ENCODE data around the gene MBD3L3.
"Not testable (repeated sequence)": the region's sequence is repeated elsewhere in the genome, so short reads cannot be mapped to it uniquely, and the experiment has no call there.

MBD3L3 gene

GRCh38 chr19:7063339-7063738 lies 4.9 kb upstream of the MBD3L3 start:
- no peak for DNase-seq

- DNase-seq, result not testable (repeated sequence)
These were observed 1.5 kb upstream of the MBD3L3 start for GRCh38 chr19:7059977-7060376.

GRCh38 chr19:7056371-7056770 lies 2.1 kb downstream of the MBD3L3 start:
- DNase-seq, result not testable (repeated sequence)

- not testable (repeated sequence) for DNase-seq
These were observed 2.8 kb downstream of the MBD3L3 start for GRCh38 chr19:7055679-7056078.

GRCh38 chr19:7054635-7055368 lies 3.7 kb downstream of the MBD3L3 start:
- not testable (repeated sequence) for DNase-seq

GRCh38 chr19:7052896-7053295 lies 5.6 kb downstream of the MBD3L3 start:
- DNase-seq, result not testable (repeated sequence)

- DNase-seq, result not testable (repeated sequence)
These were observed 7.1 kb downstream of the MBD3L3 start for GRCh38 chr19:7051421-7051820.

- not testable (repeated sequence) for DNase-seq
These were observed 9.5 kb downstream of the MBD3L3 start, which contains the start of gene MBD3L2 for GRCh38 chr19:7049021-7049420. MBD3L2 (plus strand) TSS chr19:7049321; CDS start chr19:7049374, 53 bp downstream.

GRCh38 chr19:7041563-7041962 lies 16.9 kb downstream of the MBD3L3 start:
- DNase-seq, result not testable (repeated sequence)

GRCh38 chr19:7040079-7040478 lies 18.4 kb downstream of the MBD3L3 start, which contains the start of gene MBD3L4:
MBD3L4 (minus strand) TSS chr19:7040179; CDS start chr19:7040144, 35 bp downstream.
- not testable (repeated sequence) for DNase-seq

GRCh38 chr19:7030278-7030677 lies 28.2 kb downstream of the MBD3L3 start, which contains the start of gene MBD3L5:
MBD3L5 (plus strand) TSS chr19:7030578; CDS start chr19:7030612, 34 bp downstream.
- not testable (repeated sequence) for DNase-seq

- not testable (repeated sequence) for DNase-seq
These were observed 29.7 kb downstream of the MBD3L3 start for GRCh38 chr19:7028790-7029189.

- not testable (repeated sequence) for DNase-seq
These were observed 37.1 kb downstream of the MBD3L3 start, which contains the start of gene MBD3L2B for GRCh38 chr19:7021331-7021730. MBD3L2B (minus strand) TSS chr19:7021431; CDS start chr19:7021397, 34 bp downstream.

- no peak for DNase-seq
These were observed 39.6 kb downstream of the MBD3L3 start for GRCh38 chr19:7018828-7019227.

- DNase-seq, result peak; percentile 9
These were observed 44.8 kb downstream of the MBD3L3 start for GRCh38 chr19:7013678-7014077.

GRCh38 chr19:7010722-7011593 lies 47.5 kb downstream of the MBD3L3 start:
- DNase-seq, result no peak

- DNase-seq, result peak; percentile 11
These were observed 50.6 kb downstream of the MBD3L3 start for GRCh38 chr19:7007859-7008258.

All from GF-D8 (cell line).